HG02981 (cell line): ENCODE data around the gene LRGUK.
"Not testable (repeated sequence)": the region's sequence is repeated elsewhere in the genome, so short reads cannot be mapped to it uniquely, and the experiment has no call there.

Source experiments
- ATAC-seq: cut with Tn5 transposase; IDR thresholded peaks from one replicate; pipeline ENCODE4 v1.9.1; 2021; ENCODE audit warnings: mild to moderate bottlenecking, moderate library complexity; ENCODE audit not compliant: unreplicated experiment

The LRGUK gene

DNA sequence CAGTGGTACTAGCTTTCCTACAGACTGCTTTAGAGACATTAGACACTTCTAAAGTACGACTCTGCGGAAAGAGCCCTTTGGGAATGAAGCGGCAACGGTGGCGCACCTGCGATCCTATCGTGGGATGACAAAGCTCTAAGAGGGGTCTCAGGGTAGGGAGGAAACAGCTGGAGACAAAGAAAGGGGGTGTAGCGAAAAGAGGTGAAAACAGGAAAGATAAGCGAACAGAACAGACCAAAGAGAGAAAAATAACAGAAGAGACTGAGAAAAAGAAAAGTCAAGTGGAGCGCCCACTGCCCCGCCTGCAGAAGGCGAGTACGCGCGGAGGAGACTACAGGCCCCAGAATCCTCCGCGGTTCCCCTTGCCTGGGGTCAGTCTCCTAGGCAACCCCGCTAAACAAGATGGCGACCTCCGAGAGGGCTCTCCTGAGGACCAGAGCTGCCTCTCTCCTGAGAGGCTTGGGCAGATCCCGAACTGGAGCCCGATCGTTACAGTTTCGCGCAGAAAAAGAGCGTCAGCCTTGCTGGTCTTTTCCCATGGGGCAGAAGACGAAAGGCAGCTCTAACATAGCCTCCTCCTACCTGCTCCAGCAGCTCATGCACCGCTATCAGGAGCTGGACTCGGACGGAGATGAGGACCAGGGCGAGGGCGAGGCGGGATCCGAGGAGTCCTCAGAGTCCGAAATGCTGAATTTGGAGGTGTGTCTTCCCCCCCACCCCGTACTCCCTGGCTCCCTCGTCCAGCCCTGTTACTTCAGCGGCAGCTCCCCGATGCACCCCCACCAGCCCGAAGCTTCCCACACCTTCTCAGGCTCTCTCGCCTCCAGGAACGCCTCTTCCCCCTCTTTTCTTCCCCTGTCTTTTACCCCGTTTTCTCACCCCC, at the start of gene LRGUK:
Gene LRGUK, plus strand, starts transcription at position 375 of the 883 bp plus-strand sequence. Its CDS starts 28 bp downstream, at position 403.
- peak; percentile 100 for ATAC-seq

- ATAC-seq, result not testable (repeated sequence)
These were observed 49.6 kb upstream of the LRGUK start for GRCh38 chr7:134077560-134077959.

DNA sequence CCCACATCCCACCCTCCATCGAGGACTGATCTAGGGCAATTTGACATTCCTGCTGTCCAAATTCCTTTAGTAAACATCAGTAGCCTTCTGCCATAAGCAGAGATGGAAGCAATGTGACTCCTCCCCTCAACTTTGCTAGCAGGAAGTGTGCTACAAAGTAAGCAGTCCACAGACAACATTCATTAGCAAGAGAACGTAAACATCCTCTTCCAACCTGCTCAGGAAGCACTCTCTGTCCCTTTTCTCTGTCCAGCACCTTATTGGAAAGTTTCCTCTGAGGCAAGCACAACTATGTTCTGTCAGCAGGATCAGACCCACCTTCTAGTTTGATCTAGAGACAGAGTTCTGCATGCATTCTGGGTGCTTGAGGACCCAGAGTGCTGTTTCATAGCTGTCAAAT, 48.1 kb upstream of the LRGUK start:
- ATAC-seq, result no peak

DNA sequence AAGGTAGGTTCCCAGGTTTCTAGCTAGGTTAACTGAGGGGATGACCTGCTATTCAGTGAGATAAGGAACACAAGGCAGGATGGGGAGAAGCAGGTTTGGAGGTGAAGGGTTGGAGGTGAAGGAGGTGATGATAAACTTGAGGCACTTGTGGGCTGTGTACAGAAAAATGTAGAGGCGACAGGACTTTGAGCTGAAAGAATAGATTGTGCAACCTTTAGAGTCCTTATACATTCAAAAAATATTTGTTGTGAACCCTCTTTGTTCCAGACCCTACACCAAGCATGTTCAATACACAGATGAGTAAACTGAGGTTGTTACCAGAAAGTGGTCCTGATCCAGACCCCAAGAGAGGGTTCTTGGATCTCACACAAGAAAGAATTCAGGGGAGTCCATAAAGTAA, 45.4 kb upstream of the LRGUK start:
- no peak for ATAC-seq

DNA sequence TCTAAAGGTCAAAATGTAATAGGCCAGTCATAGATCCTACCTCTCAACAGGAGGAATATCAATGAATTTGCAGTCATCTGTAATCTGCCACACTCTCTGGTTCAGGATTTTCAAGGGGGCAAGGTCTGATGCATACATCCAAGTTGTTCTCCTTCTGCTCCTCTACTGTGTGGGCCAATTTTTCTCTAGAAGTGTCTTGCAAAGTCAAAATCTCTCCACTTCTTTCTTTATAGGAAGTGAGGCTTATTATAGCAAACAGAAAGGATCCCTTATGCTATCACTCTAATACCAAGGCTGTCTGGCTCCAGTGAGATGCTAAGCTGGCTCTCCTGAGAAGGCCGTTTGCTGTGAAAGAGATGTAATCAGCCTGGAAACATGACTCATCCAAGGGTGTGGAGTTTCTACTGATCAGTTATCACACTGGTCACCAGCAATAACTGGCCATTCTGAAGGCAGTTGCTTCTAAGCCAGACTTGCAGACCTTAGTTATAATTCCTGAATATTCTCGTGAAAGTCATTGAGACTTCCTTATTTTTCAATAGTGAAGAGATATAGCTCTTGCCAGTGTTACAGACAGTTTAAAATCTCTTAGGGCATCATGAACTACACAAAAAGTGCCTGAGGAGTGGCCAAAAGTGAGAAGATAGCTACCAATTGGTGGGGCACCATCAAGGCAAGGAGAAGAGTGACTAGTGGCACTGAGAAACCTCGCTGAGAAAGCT, 43.2 kb upstream of the LRGUK start:
- ATAC-seq, result no peak

DNA sequence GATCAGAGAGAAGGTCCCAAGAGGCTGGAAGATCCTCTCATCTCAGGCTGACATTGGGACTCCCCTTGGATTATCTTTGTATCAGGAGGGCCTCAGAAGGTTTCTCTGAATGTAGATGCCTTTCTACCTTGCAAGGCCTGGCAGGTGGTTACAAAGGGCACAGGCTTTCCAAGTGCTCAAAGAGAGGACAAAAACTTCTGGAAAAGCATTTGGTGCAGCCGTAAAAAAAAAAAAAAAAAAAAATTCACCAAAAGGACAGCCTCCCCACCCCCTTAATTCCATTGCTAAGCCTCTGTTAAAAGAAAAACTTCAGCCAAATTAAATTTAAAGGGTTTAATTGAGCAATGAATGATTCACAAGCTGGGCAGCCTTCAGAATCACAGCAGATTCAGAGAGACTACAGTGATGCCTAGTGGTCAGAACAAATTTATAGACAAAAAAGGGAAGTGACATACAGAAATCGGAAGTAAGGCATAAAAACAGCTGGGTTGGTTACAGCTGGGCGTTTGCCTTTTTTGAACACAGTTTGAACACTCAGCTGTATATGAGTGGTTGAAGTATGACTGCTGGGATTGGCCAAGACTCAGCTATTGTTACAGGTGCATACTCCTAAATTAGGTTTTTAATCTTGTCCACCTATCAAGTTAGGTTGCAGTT, 42.5 kb upstream of the LRGUK start:
- no peak for ATAC-seq

DNA sequence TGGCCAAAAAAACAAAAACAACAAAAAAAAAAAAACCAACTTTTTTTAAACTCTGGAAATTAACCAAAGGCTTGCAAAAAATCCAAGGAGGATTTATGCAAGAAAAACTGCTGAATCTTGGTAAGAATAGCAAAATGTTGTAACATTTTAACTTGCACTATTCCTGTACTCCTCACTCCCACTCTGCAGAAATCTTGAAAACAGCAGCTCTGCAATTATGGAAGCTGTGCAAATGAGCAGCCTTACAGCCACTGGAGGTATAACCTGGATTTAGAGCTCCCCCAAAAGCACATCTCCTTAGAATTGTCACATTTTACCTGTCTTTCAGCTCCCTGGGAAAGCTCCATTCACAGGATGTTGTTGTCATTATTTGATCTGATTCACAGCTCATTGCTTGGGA, 41.8 kb upstream of the LRGUK start:
- ATAC-seq, result no peak

GRCh38 chr7:134086998-134087735, 40.0 kb upstream of the LRGUK start:
- ATAC-seq, result no peak

DNA sequence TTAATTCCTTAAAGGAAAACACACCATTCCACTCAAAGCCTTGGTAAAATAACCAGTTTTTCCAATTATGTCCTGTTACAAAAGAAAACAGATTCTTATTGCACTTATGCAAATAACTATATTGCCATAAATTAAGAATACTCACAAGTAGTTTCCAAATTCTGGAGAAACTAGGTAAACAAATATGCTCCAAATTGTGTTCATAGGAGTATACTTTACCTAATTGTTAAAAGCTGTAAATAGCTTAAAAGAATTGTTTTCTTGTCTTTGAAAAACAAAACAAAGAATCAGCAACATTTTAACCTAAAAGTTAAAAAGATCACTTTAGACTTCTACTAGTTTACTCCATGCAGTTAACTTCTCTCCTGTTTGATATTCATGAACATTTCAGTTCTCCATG, 38.9 kb upstream of the LRGUK start:
- no peak for ATAC-seq

DNA sequence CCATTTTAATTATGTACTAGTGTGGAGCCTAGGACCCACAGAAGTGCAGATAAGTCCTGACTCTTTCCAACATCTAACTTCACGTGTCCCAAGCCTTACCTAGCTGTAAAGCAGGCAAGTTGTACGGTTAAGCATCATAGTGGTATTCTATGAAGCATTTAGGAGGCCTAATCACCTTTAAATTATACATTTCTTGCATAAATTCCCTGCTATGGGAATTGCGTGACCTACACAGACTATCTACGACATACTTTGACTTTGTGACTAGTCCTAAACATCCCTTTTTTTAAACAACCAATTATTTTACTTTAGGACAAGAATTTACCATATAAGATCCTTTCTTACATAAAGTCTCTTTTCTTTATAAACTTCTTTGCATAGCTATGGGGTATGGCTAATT, 37.7 kb upstream of the LRGUK start:
- ATAC-seq, result no peak

GRCh38 chr7:134098072-134098471, 29.1 kb upstream of the LRGUK start:
- ATAC-seq, result no peak

GRCh38 chr7:134101716-134102115, 25.4 kb upstream of the LRGUK start:
- ATAC-seq, result no peak

DNA sequence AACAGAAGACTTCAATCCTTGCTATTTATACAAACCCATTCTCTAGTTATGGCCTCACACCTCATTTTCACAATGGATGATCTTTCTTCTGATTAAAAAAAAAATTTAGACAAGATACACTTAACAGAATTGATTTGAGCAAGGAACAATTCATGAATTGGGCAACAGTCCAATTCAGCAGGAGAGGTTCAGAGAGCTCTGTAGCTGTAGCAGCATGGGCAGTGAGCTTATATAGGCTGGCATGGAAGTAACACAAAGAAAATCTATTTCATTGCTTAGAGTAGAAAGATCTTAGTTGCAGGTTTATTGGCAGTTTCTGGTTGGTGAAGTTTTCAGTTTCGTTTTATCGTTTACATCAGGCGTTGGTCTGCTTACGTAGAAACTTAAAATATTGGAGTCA, 23.0 kb upstream of the LRGUK start:
- ATAC-seq, result no peak

DNA sequence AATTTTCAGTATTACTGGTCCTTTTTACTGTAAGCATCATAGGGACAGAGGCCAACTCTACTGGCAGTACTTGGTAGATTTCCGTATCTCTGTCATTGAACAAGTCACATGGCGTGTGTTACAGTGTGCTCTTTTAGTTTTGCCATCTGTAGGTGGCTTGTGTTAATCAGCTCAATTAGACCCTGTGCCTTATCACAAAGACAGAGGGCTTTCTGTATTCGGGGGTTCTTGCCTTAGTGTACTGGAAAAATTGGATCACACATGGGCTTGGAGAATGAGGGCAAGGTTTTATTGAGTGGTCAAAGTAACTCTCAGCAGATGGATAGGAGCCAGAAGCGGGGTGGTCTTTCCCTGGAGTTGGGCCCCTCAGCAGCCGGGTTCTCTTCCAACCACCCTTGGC, 21.3 kb upstream of the LRGUK start:
- no peak for ATAC-seq

DNA sequence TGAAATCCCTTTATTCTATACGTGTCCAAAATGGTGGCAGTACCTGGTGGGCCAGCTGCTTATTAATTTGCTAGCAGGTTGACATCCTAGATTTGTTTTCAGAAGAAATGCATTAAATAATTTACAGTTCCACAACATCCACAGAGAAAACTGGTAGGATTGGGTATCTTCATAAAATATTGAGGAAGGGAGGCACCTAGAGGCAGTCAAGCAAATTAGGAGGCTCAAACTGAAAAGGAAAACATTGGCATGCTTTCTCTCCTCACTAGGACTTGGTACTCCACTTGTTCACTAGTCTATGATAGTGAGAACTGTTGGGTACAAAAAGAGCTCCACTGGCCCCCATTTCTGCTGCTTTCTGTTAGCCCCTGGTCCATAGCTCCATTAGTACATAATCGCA, 18.3 kb upstream of the LRGUK start:
- no peak for ATAC-seq

- ATAC-seq, result no peak
These were observed 13.5 kb upstream of the LRGUK start for GRCh38 chr7:134113655-134114054.

GRCh38 chr7:134114992-134115391, 12.1 kb upstream of the LRGUK start:
- no peak for ATAC-seq

- ATAC-seq, result no peak
These were observed 6.7 kb upstream of the LRGUK start for GRCh38 chr7:134120405-134120804.

GRCh38 chr7:134121632-134122139, 5.5 kb upstream of the LRGUK start:
- ATAC-seq, result no peak

DNA sequence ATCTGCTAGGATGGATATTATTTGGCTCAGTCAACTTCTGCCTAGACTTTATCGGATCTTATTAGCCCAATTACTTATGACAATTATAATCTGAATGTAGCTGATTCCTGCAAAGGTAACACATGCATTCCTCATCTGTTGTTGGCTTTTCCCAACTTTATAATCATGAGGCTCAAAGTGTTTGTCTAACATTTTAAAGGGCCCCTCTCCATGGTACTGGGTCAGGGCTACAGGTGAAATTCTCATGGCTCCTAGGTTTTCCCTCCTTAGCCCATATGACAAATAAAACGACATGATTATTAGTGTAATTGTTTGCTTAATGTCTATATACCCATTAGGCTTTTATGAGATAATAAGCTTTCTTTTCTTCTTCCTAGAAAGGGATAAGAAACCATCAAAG, 4.2 kb upstream of the LRGUK start:
- no peak for ATAC-seq

GRCh38 chr7:134126146-134126545, 994 bp upstream of the LRGUK start:
- ATAC-seq, result no peak
